GM19238 (cell line): ENCODE measurements around the gene WFDC10A.
"Not testable (repeated sequence)": the region's sequence is repeated elsewhere in the genome, so short reads cannot be mapped to it uniquely, and the experiment has no call there.

Source experiments
- DNase-seq: peaks from one replicate; pipeline ENCODE4 v3.0.0; 2011; ENCODE audit warnings: low spot score; ENCODE audit not compliant: insufficient read length

WFDC10A gene

DNA sequence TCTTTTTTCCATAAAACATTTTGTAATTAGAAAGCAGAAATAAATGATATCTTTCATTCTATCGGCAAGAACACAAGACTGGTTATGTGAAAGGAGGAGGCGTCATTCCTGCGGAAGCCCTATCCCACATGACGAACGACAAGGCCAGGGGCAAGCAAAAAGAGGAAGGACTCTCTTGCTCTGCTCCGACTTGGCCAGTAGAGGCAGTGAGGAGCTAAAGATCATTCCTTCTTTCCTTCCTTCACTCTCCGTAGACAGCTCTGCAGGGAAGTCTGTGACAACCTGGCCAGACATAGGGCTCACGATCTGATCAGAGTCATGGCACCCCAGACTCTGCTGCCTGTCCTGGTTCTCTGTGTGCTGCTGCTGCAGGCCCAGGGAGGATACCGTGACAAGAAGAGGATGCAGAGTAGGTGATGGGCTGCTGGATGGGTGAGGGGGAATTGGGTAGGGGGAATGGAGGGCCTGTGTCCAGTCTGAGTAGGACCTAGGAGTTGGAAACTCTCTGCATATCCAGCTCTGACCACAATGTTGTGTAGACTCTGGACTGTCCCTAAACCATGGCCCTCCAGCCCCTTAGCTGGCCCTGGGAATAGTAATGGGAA is at the start of gene WFDC10A:
Gene WFDC10A, plus strand, starts transcription at position 244 of the 605 bp plus-strand sequence. Its CDS starts 75 bp downstream, at position 319.
- peak; percentile 32 for DNase-seq

DNA sequence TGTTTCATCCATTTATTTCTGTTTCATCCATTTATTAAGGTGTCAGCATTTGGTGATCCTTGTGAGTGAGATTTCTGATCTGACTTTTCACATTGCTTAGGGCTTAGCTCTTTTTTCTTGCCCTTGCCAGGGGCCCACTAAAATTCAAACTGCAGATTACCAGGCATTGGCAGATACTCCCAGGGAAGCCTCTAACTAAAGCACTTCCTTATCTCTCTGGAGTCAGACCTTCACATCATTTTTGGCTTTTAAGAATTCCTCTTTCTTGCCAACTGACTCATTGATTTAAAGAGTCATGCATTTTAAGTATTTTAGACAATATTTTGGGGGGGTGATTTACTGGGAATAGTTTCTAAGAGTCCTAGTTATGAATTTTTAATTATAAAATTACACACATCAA is 47.8 kb upstream of the WFDC10A start:
- DNase-seq: no peak

GRCh38 chr20:45583502-45583901 is 46.0 kb upstream of the WFDC10A start:
- no peak for DNase-seq

DNA sequence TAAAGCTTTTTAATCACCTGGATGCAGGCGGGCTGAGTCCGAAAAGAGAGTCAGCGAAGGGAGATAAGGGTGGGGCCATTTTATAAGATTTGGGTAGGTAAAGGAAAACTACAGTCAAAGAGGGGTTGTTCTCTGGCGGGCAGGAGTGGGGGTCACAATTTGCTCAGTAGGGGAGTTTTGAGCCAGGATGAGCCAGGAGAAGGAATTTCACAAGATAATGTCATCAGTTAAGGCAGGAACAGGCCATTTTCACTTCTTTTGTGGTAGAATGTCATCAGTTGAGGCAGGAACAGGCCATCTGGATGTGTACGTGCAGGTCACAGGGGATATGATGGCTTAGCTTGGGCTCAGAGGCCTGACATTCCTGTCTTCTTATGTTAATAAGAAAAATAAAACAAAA is 45.2 kb upstream of the WFDC10A start:
- not testable (repeated sequence) for DNase-seq

- not testable (repeated sequence) for DNase-seq
These were observed 43.6 kb upstream of the WFDC10A start for GRCh38 chr20:45585986-45586385.

GRCh38 chr20:45588800-45589199 is 40.7 kb upstream of the WFDC10A start:
- DNase-seq: no peak

DNA sequence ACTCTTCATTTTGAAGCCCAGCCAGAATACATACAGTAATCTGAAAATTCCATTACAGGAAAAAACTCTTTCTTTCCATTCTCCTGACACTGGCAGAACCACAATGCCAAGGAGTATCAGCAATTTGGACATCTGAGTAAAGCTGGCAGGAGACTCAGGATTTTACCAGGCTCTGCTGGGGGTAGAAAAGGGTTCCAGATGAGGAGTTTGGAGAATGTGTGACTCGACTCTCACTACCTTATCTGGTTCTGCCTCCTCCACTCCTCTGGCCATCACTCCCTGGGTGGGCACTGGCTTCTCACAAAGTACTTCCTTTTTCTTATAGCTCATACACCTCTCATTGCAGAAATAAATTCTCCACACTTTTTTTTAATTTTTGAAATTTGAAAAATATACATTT is 39.8 kb upstream of the WFDC10A start:
- DNase-seq: no peak

GRCh38 chr20:45592574-45593189 is 36.9 kb upstream of the WFDC10A start:
- no peak for DNase-seq

DNA sequence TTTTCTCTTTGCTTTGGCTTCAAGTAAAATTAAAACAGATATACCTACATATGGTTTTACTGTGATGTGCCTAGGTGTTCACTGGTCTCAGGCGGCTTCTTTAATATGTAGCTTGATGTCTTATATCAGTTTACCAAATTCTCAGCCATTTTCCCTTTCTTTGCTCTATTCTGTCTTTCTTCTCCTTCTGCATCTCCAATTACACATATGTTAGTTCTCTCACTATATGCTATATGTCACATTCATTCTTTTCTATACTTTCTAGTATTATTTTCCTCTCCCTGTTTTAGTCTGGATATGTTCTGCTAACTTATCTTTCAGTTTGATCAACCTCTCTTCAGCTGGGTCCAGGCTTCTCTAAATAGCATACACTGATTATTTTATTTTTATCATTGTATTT is 36.0 kb upstream of the WFDC10A start:
- no peak for DNase-seq

GRCh38 chr20:45595235-45595634 is 34.3 kb upstream of the WFDC10A start:
- no peak for DNase-seq

DNA sequence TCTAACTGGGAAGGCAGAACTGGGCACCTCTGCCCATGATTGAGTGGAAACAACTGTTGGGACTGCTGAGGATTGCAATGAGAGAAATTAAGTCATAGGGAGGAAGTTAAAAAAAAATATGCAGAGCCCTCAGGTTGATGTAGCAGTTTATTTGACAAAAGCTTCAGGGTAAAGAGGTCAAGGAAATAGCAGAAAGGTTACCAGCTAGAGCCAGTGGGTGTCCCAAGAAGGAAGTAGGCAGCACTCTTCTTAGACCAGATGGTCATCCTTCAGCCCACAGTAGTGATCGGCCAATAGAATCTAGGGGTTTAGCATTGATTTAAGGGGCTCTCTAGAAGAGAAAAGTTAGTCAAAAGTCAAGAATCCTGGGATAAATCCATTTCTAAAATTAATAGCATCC is 21.7 kb upstream of the WFDC10A start:
- DNase-seq: no peak

DNA sequence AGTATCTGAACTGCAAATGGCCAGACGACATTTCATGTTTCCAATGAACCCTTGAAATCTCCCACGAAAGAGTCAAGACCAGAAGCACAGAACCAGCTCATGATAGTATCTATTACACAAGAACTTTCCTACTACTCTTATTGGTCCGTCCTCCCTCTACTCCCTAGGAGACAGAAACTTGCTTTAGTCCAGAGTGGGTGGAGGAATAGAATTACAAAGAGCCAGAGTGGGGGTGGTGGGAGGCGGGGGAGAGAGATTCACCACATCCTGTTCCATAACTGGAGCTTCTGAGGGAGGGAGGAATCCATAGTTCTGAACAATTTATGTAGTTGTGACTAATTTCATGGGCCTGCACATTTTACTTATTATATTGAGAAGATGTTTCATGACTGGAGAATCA is 18.5 kb upstream of the WFDC10A start:
- no peak for DNase-seq

- no peak for DNase-seq
These were observed 17.2 kb upstream of the WFDC10A start for GRCh38 chr20:45612314-45612713.

DNA sequence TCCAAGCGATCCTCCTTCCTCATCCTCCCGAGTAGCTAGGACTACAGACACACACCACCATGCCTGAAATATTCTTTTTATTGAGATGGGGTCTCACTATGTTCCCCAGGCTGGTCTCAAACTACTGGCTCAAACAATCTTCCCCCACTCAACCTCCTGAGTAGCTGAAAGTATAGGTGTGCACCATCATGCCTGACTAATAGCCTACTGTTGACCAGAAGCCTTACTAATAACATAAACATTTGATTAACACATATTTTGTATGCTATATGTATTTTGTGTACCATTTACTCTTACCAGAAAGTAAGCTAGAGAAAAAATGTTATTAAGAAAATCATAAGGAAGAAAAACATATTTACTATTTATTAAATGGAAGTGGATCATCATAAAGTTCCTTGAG is 11.9 kb upstream of the WFDC10A start:
- no peak for DNase-seq

GRCh38 chr20:45621593-45621992 is 7.9 kb upstream of the WFDC10A start:
- DNase-seq: no peak

- DNase-seq: no peak
These were observed 3.0 kb upstream of the WFDC10A start for GRCh38 chr20:45626540-45626939.

GRCh38 chr20:45630371-45630770 is 832 bp downstream of the WFDC10A start:
- DNase-seq: no peak

GRCh38 chr20:45631184-45631583 is 1.6 kb downstream of the WFDC10A start, which contains the start of gene WFDC9:
Gene WFDC9 (minus strand): TSS chr20:45631284. CDS start chr20:45610181, 21,103 bp downstream.
- no peak for DNase-seq

DNA sequence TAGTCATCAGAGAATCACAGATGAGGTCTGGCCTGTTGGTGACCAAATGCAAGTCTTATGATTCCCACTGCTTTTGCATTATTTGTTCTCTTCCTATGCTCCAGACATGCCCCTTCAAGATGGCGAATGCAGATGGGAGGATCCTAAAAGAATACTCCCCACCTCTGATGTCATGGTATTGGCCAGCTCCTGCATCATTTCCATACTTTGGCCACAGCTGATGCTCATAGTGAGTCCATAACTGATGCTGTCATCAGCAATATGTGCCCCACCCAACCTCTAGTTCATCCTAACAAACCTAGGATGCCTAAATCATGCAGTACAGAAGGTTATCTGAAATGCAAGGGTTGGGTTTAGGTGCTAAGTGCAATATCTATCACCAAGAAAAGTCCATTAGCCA is 7.0 kb downstream of the WFDC10A start:
- DNase-seq: no peak

DNA sequence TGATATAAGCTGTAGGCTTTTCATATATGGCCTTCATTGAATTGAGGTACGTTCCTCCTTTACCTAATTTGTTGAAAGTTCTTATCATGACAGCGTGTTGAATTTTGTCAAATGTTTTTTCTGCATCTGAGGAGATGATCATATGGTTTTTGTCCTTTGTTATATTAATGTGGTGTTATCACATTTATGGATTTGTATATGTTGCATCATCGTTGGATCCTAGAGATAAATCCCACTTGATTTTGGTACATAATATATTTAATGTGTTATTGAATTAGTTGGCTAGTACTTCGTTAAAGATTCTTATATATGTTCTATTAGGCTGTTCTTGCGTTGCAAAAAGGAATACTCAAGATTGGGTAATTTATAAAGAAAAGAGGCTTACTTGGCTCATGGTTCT is 10.1 kb downstream of the WFDC10A start:
- DNase-seq: no peak

GRCh38 chr20:45641076-45641475 is 11.5 kb downstream of the WFDC10A start:
- DNase-seq: not testable (repeated sequence)

GRCh38 chr20:45645869-45646268 is 16.3 kb downstream of the WFDC10A start:
- not testable (repeated sequence) for DNase-seq

GRCh38 chr20:45646875-45647274 is 17.3 kb downstream of the WFDC10A start:
- no peak for DNase-seq
